ENCODE data around the gene CXCL14.

DNA sequence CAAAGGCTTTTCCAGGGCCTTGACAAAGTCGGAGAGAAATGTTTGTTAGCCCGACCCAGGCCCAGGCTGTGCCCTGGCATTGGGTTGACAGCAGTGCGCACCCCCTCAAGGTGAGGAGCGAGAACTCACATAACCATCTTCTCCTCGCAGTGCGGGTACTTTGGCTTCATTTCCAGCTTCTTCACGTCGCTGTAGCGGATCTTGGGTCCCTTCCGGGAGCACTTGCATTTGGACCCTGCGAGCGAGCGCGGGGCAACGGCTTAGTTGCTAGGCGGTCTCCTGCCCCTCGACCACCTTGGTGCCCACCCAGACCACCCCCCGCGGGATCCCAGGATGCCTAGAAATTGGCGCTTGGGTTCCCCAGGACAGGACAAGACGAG, 496 bp downstream of the CXCL14 start:
- TF ChIP-seq, protein P1, sequence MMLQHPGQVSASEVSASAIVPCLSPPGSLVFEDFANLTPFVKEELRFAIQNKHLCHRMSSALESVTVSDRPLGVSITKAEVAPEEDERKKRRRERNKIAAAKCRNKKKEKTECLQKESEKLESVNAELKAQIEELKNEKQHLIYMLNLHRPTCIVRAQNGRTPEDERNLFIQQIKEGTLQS (IDR thresholded peaks at IDR 0.05): no peak
- no peak for TF ChIP-seq FOSL1 (IDR thresholded peaks at IDR 0.05; ENCODE audit: low read depth)
- TF ChIP-seq POLR2A (IDR thresholded peaks at IDR 0.05; ENCODE audit: borderline replicate concordance, extremely low read depth, insufficient read depth, insufficient read length): no peak
- TF ChIP-seq CEBPB (IDR thresholded peaks at IDR 0.05; ENCODE audit: low read depth): no peak
- TF ChIP-seq, protein P2, sequence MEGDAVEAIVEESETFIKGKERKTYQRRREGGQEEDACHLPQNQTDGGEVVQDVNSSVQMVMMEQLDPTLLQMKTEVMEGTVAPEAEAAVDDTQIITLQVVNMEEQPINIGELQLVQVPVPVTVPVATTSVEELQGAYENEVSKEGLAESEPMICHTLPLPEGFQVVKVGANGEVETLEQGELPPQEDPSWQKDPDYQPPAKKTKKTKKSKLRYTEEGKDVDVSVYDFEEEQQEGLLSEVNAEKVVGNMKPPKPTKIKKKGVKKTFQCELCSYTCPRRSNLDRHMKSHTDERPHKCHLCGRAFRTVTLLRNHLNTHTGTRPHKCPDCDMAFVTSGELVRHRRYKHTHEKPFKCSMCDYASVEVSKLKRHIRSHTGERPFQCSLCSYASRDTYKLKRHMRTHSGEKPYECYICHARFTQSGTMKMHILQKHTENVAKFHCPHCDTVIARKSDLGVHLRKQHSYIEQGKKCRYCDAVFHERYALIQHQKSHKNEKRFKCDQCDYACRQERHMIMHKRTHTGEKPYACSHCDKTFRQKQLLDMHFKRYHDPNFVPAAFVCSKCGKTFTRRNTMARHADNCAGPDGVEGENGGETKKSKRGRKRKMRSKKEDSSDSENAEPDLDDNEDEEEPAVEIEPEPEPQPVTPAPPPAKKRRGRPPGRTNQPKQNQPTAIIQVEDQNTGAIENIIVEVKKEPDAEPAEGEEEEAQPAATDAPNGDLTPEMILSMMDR (IDR thresholded peaks at IDR 0.05 in 2 of 3, conservative IDR thresholded peaks at IDR 0.05 in 1 of 3; ENCODE audit: borderline replicate concordance in 1 of 3, insufficient read depth in 1 of 3, low read depth in 2 of 3, low read length in 2 of 3): no peak
- no peak for TF ChIP-seq POLR2AphosphoS5 (IDR thresholded peaks at IDR 0.05; ENCODE audit: low read depth, low read length)
- no peak for TF ChIP-seq EZH2 (IDR thresholded peaks at IDR 0.05)
- TF ChIP-seq, protein P3, sequence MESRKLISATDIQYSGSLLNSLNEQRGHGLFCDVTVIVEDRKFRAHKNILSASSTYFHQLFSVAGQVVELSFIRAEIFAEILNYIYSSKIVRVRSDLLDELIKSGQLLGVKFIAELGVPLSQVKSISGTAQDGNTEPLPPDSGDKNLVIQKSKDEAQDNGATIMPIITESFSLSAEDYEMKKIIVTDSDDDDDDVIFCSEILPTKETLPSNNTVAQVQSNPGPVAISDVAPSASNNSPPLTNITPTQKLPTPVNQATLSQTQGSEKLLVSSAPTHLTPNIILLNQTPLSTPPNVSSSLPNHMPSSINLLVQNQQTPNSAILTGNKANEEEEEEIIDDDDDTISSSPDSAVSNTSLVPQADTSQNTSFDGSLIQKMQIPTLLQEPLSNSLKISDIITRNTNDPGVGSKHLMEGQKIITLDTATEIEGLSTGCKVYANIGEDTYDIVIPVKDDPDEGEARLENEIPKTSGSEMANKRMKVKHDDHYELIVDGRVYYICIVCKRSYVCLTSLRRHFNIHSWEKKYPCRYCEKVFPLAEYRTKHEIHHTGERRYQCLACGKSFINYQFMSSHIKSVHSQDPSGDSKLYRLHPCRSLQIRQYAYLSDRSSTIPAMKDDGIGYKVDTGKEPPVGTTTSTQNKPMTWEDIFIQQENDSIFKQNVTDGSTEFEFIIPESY (IDR thresholded peaks at IDR 0.05; ENCODE audit: extremely low read depth, insufficient replicate concordance, low read length): no peak
- TF ChIP-seq TCF7L2 (IDR thresholded peaks at IDR 0.05; ENCODE audit: borderline replicate concordance, extremely low read depth, insufficient read depth, insufficient read length): no peak
- TF ChIP-seq, protein P4, sequence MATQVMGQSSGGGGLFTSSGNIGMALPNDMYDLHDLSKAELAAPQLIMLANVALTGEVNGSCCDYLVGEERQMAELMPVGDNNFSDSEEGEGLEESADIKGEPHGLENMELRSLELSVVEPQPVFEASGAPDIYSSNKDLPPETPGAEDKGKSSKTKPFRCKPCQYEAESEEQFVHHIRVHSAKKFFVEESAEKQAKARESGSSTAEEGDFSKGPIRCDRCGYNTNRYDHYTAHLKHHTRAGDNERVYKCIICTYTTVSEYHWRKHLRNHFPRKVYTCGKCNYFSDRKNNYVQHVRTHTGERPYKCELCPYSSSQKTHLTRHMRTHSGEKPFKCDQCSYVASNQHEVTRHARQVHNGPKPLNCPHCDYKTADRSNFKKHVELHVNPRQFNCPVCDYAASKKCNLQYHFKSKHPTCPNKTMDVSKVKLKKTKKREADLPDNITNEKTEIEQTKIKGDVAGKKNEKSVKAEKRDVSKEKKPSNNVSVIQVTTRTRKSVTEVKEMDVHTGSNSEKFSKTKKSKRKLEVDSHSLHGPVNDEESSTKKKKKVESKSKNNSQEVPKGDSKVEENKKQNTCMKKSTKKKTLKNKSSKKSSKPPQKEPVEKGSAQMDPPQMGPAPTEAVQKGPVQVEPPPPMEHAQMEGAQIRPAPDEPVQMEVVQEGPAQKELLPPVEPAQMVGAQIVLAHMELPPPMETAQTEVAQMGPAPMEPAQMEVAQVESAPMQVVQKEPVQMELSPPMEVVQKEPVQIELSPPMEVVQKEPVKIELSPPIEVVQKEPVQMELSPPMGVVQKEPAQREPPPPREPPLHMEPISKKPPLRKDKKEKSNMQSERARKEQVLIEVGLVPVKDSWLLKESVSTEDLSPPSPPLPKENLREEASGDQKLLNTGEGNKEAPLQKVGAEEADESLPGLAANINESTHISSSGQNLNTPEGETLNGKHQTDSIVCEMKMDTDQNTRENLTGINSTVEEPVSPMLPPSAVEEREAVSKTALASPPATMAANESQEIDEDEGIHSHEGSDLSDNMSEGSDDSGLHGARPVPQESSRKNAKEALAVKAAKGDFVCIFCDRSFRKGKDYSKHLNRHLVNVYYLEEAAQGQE (IDR thresholded peaks at IDR 0.05; ENCODE audit: low read depth): no peak
- TF ChIP-seq SIN3A (IDR thresholded peaks at IDR 0.05; ENCODE audit: low read depth): no peak
- TF ChIP-seq YY1 (IDR thresholded peaks at IDR 0.05; ENCODE audit: extremely low read depth, insufficient replicate concordance, low read depth, low read length): no peak
- TF ChIP-seq SP1 (IDR thresholded peaks at IDR 0.05; ENCODE audit: low read depth): no peak
